Posterior vena cava (tissue), 2 donors: ENCODE data around the gene ANO2. TPM values are rescaled to one million over a fixed set of nuclear protein-coding genes. Genes with fewer than 3 reads are reported as not detected.
A peak's percentile ranks its signal among the peaks of the same experiment; 100 is the strongest.

Source experiments
- DNase-seq: peaks from one replicate; pipeline ENCODE4 v3.0.0-alpha.2; 2020; ENCODE audit warnings: low spot score
- intact Hi-C, 2 donors: fragments of 100-400 bp; cut with DNase I; formaldehyde crosslinking; loops; one replicate each; pipeline versions ENCODE4 v1.14.1 to v1.14.2; 2022 to 2023
- total RNA-seq, 2 donors: library from RNA; stranded (reverse); fragmentation: NEBNext Ultra II Directional; extraction: Animal tissue kit (Norgen Biotek cat#: 25700); gene quantifications; one replicate each; pipeline ENCODE4 v1.2.1, GENCODE V29; 2021
- donor health status: DM: yes; HTN: yes; CAD: no.
- donor health status: DM: yes; HTN: yes; CAD: no.

ANO2 gene
- total RNA-seq, 2 donors from 2014 or later = 9.2 to 16.4 TPM

DNA sequence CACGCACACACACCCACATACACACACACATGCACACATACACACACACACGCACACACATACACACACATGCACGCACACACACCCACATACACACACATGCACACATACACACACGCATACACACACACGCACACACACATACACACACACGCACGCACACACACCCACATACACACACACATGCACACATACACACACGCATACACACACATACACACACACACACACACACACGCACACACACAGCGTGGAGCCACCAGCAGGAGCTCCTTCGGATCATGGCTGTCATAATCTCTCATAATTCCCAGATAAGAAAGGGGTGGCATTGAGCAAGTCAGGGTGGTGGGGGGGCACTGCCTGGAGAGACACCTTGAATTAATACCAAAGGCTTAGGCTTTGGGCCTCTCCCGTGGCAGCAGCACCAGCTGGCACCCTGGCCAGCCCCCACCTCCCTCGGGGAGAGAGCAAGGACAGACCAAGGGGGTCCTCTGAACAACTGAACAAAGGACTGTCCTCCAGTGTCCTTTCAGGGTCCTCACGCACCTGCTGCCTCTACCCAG is 21.9 kb downstream of the ANO2 start:
- intact Hi-C loops = no loop called here
- DNase-seq = no peak

DNA sequence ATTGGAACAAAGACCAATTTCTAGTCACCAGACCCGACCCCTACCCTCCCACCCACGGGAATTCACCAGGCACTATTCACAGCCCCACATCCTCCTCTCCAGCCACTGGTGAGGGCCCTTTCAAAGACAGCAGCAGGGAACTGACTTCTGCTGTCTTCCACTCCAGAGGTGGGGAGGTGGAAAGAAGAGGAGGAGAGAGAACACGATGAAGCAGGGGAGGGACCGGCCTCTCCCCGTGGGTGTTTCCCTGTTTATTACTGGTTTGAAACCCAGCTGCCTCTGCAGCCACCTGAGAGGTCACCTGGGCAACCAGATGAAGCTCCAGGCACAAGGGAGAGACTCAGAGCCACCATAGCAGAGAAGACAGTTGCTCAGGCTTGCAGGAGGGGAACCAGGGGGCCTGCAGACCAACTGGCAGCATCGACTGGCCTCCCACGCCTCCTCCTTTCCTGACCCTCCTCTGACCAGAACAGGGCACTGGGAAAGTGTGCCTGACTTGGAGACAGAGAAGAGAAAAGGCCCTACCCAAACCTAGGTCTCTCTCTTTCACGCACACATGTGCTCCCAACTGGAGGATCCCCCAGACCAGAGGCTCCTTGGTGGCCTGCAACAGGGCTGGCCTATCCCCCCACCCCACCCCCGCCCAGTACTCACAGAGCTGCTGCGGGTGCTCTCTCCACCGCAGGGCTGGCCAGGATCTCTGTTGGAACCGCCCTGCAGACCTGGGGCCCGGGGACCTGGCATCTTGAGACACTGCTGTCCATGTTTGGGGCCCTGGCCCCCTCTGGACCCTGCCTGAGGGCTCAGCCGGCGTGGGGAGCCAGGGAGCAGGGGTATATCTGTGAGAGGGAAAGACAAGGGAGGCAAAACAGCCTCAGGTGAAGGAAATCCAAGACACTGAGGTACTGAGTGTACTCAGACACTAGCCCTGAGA is 22.8 kb downstream of the ANO2 start:
- no peak for DNase-seq
- intact Hi-C loops = no loop called here

DNA sequence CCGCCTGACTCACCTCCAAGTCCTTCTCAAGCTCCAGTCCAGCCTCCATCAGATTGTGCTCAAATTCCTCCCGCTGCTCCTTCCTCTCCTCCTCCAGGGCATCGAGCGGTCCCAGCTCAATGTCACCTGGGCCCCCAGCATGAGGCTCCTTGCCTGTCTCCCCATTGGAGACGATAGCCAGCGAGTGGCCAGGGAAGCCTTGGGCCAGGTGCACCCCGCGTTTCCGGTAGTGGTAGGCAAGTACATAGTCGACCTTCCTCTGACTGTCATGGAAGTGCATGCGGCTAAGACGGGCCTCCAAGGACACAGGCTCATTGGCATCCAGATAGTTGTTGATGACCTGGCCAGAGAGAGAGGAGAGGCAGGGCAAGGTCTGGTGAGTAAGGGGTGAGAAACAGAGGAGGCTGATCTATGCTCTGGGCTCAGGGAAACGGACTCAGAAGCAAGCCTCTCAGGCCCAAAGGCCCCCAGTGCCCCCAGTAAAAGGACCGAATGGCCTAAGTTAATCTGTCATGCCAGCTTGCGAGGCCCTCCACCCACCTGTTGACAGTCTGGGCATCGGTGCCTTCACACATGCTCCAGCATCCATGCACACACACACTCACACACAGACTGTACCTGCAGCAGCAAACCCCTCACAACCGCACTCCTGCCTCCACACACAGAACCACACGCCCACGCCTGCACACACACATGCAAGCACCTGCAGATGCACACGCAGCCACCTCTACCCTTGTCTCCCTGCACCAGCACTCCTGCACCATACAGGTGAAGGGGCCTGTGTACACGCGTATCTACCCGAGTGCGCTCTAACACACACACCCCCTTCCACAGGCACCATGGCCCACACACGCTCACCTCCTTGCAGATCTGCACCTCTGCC is 23.8 kb downstream of the ANO2 start:
- intact Hi-C loops = no loop called here
- DNase-seq = no peak

DNA sequence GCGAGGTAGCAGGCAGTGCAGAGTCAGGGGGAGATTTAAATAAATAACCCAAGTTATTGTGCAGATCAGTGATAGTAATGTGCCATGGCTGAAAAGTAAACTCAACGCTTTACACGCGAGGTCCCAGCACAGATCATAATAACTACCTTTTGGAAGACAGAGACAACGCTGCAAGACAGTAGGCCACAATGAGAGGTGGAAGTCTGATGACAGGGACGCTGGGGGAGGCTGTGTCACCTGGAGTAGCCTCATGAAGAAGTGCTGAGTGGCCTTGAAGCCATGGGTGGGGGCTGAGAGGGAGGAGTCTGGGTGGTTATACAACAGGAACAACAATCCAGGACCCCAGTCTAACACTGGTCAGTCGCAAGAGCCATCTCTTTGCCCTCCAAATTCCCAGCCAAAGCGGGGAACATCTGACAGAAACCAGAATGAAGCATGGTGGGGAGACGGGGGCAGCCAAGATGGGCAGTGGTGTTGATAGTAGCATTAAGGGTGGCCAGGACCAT is 28.2 kb downstream of the ANO2 start:
- intact Hi-C loops = no loop called here
- DNase-seq = no peak

DNA sequence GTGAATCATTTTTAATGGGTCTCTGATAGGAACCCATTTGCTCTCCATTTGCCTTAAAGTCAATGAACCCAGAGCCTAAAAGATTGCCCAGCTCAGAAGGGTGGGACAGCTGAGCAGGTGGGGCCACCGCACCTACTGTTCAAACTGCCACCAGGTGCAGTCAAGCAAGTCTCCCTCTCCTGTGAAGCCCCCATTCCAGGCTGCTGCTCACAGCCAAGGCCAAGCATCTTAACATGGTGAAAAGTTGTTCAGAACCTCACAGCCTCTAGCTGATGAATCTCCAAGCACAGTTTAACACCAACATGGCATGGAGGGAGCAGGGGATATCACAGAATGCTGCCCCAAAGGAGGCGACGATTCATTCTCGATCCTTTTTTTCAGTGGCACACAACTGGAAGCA is 29.5 kb downstream of the ANO2 start:
- intact Hi-C loops = no loop called here
- DNase-seq = no peak

DNA sequence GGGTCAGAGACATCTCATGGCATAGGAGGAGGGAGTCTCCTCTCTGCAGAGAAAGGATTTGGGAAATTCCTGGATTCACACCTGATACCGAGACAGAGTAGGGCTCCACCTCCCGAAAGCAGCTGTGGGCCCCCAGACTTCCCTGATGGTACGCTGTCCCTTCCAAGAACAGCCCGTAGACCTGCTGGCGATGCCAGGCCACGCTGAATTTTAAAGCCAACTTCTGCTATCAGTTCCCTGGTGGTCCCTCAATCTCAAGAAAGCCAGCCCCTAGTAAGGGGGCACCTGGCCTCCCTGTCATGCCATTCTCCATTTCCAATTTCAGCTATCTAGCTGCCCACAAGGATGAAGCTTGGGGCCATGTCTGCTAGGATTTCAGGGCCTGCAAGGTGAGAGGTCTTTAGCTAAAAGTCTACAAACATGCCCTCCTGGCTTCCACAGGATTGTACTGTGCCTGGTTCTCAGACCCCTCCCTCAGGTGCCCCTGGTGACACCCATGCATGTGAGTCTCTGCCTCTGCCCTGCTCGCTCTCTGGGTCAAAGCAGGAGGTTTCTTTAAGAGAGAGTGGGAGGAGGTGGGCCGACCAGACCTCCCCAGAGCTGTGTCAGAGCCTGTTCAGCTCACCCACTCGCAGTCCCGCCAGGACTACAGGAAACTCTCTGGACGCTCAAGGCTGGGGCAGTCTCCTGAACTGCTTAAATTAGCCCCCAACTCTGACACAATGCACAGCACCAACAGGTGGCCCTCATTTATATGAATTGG is 30.5 kb downstream of the ANO2 start:
- DNase-seq = no peak
- intact Hi-C loops = no loop called here

DNA sequence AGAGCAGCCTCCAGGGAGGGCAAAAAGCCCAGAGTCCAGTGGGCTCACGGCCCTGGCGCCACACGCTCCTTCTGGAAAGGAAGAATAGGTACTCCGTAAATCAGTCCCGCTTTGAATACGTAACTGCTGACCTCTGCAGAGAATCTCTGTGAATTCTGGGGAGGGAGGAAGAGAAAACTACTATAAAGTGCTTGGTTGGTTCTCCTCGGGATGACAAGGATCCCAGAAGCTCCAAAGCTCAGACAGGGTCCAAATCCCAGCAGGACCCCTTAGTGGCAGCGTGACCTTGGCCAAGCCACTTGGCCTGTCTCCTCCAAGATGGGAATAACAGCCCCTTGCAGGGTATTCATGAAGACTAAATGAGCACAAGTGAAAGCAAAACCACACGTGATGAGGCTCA is 31.7 kb downstream of the ANO2 start:
- intact Hi-C loops = no loop called here
- DNase-seq = no peak

DNA sequence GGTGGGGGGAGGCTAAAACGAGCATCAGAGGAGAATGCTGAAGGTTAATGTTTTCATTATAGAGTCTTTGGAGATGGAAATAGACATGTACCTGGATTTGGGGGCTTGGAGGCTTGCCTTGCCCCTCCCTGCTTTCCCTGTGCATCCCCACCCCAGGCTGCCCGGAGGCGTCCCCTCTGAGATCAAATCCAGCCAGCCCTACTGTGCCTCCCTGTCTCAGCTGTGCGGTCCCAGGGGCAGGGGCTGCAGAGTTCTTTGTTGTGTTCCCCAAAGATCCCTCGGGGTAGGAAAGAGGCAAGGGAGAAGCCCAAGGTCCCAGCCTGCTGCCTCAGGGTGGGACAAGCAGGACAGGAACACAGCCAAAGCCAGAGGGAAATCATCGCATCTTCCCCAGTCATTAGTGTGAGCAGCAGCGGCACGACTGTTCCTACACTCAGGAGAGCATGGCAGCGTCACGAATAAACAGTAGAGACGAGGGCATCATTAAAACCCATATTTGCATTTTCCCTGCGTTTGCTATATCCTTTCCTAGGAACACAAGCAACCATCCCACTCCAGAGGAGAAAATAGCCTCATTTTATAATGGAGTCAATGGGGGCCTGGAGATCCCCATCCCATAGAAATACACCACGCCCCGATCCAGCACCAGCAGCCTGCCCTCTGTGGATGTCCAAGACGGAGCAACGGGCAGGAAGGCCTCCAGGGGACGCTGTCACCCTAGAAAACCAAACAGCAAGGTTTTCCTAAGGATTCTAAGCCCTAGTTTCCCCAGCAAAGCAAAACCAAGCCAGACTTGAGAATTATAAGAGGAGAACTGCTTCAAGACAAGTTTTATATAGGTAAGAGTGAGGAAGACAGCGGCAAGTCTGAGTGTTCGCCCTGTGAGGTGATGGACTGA is 32.4 kb downstream of the ANO2 start:
- intact Hi-C loops = no loop called here
- DNase-seq = peak; percentile 76

DNA sequence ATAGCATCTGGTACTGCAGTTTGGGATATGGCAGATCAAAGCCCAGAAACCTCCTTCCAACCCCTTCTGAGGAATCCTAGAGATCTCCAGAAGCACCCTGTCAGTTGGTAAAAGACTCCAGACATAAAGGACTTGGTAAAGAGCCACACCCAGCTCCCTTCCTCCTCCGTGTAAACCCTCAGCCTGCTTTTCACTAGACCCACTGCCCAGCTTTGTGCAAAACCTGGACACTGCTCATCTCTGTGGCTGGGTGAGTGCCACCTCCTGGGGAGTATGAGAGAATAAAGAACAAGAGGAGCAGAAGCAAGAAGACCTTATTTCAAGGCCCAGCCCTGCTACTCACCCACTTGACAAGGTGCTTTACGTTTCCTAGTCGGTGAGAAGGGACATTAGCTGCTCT is 33.0 kb downstream of the ANO2 start:
- peak; percentile 12 for DNase-seq
- intact Hi-C loops = no loop called here

DNA sequence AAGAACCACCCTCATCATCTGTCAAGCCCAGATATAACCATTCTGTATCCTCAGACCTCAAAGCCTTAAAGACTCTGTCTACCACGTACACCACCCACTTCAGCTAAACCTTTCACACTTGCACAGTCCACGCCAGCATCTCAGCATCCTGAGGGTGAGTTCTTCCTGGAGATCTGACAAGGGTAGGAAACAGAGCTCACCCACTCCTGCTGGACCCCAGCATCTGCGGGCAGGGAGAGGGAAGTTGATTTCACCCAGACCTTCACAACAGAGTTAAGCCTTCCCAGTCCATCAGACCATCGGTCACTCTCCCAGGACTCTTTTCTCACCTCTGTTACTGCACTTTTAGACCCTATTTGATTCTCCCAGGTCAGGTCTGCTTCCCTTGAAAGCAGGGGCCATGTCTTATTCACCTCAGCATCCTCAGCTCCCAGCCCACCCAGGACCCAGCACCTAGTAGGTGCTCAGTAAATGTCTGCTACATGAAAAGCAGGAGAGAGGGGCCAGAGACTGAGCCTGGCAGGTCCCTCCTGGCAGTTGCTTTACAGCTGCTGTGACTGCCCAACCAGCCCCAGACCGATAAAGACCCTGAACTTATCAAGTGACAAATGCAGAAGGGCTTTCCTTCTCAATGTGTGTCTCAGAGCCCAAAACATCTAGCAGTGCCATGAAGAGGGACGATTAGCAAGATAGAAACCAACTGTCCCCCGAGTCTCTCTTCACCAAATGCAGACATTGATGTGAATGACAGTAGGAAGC is 34.1 kb downstream of the ANO2 start:
- intact Hi-C loops = no loop called here
- DNase-seq = peak; percentile 54

DNA sequence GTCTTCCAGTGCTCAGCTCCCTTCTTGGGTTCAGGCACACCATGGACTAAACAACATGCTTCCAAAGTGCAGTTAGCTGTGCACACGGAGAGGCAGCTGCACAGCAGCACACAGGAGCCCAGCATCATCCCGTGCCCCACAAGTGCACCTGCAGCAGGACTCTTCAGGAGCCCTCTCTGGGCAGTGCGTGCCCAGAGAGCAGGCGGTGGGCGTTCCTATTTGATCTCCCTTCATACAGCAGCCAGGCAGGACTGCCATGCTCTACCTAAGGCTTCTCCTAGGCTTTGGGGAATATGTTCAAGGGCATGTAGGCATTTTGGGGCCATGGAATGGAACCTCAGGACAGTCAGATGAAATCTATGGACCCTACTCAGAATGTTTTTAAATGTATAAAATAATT is 35.5 kb downstream of the ANO2 start:
- intact Hi-C loops = no loop called here
- peak; percentile 35 for DNase-seq

DNA sequence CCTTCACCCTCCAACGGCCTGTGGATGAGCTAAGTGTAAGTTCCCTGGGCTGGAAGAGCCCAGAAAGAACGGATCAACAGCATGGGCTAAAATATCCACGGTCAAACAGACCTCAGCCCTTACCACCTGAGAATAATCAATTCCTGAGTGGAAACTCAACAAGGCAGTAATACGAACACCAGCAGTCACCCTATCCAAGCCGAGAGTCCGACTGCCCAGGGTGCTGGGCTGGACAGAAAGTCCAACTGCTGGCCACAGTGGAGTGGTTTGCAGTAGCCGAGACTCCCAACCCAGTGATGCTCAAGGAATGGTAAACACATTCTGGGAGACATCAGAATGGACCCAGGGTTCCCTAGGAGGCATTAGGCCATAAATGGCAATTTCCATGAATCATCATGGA is 36.8 kb downstream of the ANO2 start:
- intact Hi-C loops = no loop called here
- DNase-seq = peak; percentile 66

DNA sequence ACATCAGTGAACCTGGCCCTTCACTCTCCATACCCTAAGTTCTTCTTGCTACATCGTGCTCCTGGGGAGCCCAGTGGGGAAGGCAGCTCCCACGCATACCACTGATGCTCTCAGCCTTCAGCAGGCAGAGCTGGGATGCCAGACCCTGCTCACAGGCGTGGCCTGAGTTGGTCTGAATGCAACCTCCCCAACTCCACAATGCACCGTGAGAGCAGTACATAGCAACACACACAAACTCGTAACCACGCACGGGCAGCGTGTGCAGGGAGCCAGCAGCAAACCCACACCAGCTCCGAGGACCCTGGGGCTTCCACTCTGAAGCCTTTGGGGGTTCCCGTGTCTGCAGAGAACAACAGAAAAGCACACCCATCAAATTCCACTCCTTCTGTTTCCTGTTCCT is 37.3 kb downstream of the ANO2 start:
- peak; percentile 59 for DNase-seq
- intact Hi-C loops = no loop called here

DNA sequence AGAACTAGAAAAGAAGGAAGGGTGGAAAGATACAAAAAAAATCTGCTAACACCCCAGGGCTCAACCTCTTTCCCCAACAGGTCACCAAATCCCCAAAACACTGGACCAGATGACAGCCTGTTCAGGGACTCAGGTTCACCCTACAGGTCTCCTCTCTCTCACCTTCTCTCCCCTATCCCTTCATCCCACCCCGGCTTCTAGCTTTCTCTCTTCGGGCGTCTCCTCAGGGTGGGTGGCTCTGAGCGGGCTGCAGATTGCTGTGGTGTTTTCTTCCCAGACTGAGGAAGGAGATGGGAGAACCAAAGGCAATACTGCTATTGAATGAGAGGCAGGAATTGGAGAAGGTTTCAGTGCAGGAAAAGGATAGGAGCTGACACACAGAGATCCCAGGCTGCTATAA is 39.3 kb downstream of the ANO2 start:
- DNase-seq = peak; percentile 30
- intact Hi-C loops = no loop called here

DNA sequence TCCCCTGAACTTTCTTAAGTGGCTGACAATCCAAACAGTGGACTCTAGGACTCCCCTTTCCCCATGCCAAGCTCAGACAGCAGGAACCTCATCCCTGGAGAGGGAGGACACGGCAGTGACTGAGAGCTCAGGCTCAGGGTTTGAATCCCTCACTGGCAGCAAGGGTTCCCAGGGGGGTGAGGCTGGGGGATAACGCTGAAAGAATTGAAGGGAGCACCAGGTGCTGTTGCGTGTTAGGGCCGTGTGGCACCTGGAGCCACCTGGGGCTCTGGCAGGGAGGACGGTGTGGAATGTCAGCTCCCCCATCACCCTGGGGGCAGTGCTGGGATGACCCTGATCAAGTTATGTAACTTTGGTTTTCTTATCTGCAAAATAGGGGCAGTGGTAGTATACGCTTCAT is 40.1 kb downstream of the ANO2 start:
- peak; percentile 23 for DNase-seq
- intact Hi-C loops = no loop called here

DNA sequence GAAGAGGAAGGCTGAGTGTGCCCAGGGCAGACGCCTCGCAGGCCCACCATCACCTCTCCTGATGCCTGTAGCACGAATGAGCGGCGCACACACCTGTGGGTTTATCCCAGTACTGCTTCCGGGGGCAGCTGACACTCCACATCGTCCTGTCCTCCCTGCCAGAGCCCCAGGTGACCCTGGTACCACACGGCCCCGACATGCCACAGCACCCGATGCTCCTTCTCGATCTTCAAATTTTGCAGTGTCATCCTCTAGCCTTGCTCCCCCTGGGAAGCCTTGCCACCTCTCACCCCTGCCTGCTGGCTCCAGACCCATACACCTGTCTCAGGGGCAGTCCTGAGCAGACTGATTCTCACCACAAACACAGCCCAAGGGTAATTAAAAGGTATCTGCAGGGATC is 40.6 kb downstream of the ANO2 start:
- intact Hi-C loops = no loop called here
- DNase-seq = peak; percentile 36

DNA sequence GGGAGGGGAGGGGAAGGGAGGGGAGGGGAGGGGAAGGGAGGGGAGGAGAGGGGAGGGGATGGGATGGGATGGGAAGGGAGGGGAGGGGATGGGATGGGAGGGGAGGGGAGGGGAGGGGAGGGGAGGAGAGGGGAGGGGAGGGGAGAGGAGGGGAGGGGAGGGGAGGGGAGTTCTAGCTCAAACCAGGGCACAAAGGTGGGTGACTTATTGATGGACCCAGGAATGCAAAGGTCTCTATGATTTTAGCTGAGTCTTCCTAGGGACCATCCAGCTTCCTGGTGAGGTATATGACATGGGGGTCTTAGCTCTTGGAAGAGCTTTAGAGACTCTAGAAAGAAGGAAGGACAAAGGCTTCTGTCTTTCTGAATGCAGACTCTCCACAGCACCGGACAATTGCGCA is 42.3 kb downstream of the ANO2 start:
- DNase-seq = no peak
- intact Hi-C loops = no loop called here

DNA sequence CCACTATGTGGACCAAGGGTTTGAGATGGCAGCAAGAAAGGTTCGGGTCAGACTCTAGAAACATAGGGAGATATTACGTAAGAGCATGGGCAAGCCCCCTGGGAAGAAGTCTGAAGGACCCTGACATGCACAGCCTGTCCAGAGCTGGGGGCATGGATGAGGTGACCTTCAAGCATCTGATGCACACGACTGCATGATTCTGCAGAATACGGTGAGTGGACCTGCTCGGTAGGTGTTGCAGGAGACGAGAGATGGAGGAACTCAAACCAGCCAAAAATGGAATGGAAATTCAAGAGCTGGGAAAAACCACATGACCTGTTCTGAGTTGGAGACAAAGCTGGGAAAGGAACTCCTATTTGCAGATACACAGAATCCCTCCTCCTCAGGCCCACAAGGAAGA is 43.6 kb downstream of the ANO2 start:
- no peak for DNase-seq
- intact Hi-C loops = no loop called here
